ENCODE data around the gene BAIAP2.

GRCh38 chr17:81164371-81165245, 129.7 kb downstream of the BAIAP2 start:
- TF ChIP-seq CTCF (conservative IDR thresholded peaks at IDR 0.05 in 1 of 2, IDR thresholded peaks at IDR 0.05 in 1 of 2; ENCODE audit: extremely low read depth in 1 of 2, insufficient read depth in 1 of 2, low read depth in 1 of 2, low read length in 2 of 2) = no peak
- peak; percentile 30 for TF ChIP-seq EZH2 (IDR thresholded peaks at IDR 0.05; ENCODE audit: borderline replicate concordance, low read length)
